Tibial artery (tissue), 4 donors: ENCODE data around the gene TGM2.

Experiments used
- DNase-seq, 2 donors: peaks; one replicate each; pipeline ENCODE4 v3.0.0-alpha.2; 2019
- H3K27ac ChIP-seq, 2 donors: fragments of 200-600 bp; sonication (generic) in 1 of 2; 1 replicate in 1 of 2; 2 replicates in 1 of 2; pipeline ENCODE4 v1.5.1; 2018 to 2019; ENCODE audit warnings: mild to moderate bottlenecking in 1 of 2
- H3K27me3 ChIP-seq, 2 donors: fragments of 200-600 bp; sonication (generic) in 1 of 2; one replicate each; pipeline versions ENCODE4 v1.5.1 to v1.6.0; 2016 to 2019
- H3K36me3 ChIP-seq, 3 donors: fragments of 200-600 bp; sonication (generic) in 2 of 3; one replicate each; pipeline ENCODE4 v1.5.1; 2016 to 2019; ENCODE audit warnings: mild to moderate bottlenecking in 2 of 3
- H3K4me1 ChIP-seq, 4 donors: fragments of 200-600 bp; sonication (generic) in 2 of 4; 1 replicate in 3 of 4; 2 replicates in 1 of 4; pipeline ENCODE4 v1.5.1; 2016 to 2019
- H3K4me3 ChIP-seq, 2 donors: fragments of 200-600 bp; sonication (generic) in 1 of 2; 1 replicate in 1 of 2; 2 replicates in 1 of 2; pipeline ENCODE4 v1.5.1; 2018 to 2019; ENCODE audit warnings: mild to moderate bottlenecking in 2 of 2
- H3K9me3 ChIP-seq, 3 donors: fragments of 200-600 bp; sonication (generic) in 1 of 3; one replicate each; pipeline ENCODE4 v1.5.1; 2016 to 2019
- CTCF ChIP-seq, 2 experiments: fragments of 200-600 bp in 1 of 2; fragments of 450-650 bp in 1 of 2; IDR thresholded peaks; one replicate each; pipeline ENCODE4 v1.5.1; 2017 to 2019; ENCODE audit warnings: antibody characterized with exemption in 2 of 2, mild to moderate bottlenecking in 1 of 2, moderate library complexity in 1 of 2
- intact Hi-C: fragments of 100-400 bp; cut with DNase I; formaldehyde crosslinking; loops from one replicate; pipeline ENCODE4 v1.15.0; 2023; ENCODE audit warnings: low total_unique reads

Gene TGM2

GRCh38 chr20:38146156-38146555, 18.9 kb downstream of the TGM2 start:
- H3K4me1 ChIP-seq = peaks cover 10 to 54% (median 41%) of the 10 kb centered on the region in 4 donors
- peaks cover 67 to 76% (median 69%) of the 10 kb centered on the region in 3 donors for H3K36me3 ChIP-seq
- no peaks in the 10 kb centered on the region for H3K27me3 ChIP-seq
- no peak for TF ChIP-seq CTCF (IDR thresholded peaks at IDR 0.05)
- no peaks in the 10 kb centered on the region for H3K9me3 ChIP-seq
- intact Hi-C loops = no loop called here
- no peak for DNase-seq
- no peak overlapping the region for H3K4me3 ChIP-seq
- H3K27ac ChIP-seq = peak overlapping the region; percentile 53 to 84

DNA sequence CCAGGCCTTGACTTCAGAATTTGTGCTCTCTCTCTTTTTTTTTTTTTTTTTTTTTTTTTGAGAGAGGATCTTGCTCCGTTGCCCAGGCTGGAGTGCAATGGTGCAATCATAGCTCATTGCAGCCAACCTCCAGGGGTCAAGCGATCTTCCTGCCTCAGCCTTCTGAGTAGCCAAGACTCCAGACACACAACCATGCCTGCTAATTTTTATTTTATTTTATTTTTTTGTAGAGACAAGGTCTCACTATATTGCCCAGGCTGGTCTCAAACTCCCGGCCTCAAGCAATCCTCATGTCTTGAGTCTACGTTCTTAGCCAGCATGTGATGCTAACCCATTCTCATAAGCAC, 19.4 kb downstream of the TGM2 start:
- intact Hi-C loops = no loop called here
- TF ChIP-seq CTCF (IDR thresholded peaks at IDR 0.05) = no peak
- Histone ChIP-seq H3K4me1 (peaks cover 10 to 49% (median 38%) of the 10 kb centered on the region in 4 donors), H3K9me3 (no peaks in the 10 kb centered on the region), H3K27ac (peak overlapping the region; percentile 84 to 87), H3K36me3 (peaks cover 67 to 76% (median 69%) of the 10 kb centered on the region in 3 donors), H3K4me3 (no peak overlapping the region), H3K27me3 (no peaks in the 10 kb centered on the region)
- DNase-seq = no peak

- no peaks in the 10 kb centered on the region for H3K27me3 ChIP-seq
- intact Hi-C loops = no loop called here
- peaks cover 66 to 76% (median 69%) of the 10 kb centered on the region in 3 donors for H3K36me3 ChIP-seq
- peak overlapping the region; percentile 84 to 87 for H3K27ac ChIP-seq
- H3K4me1 ChIP-seq = peaks cover 10 to 44% (median 36%) of the 10 kb centered on the region in 4 donors
- no peak overlapping the region for H3K4me3 ChIP-seq
- no peaks in the 10 kb centered on the region for H3K9me3 ChIP-seq
- no peak for DNase-seq
- no peak for TF ChIP-seq CTCF (IDR thresholded peaks at IDR 0.05)
Measured at GRCh38 chr20:38144974-38145728, 19.9 kb downstream of the TGM2 start.

GRCh38 chr20:38144598-38144973, 20.5 kb downstream of the TGM2 start:
- intact Hi-C loops = no loop called here
- peaks cover 66 to 77% (median 69%) of the 10 kb centered on the region in 3 donors for H3K36me3 ChIP-seq
- H3K4me3 ChIP-seq = no peak overlapping the region
- TF ChIP-seq CTCF (IDR thresholded peaks at IDR 0.05) = no peak
- H3K4me1 ChIP-seq = peaks cover 10 to 40% (median 33%) of the 10 kb centered on the region in 4 donors
- H3K9me3 ChIP-seq = no peaks in the 10 kb centered on the region
- no peak for DNase-seq
- no peaks in the 10 kb centered on the region for H3K27me3 ChIP-seq
- H3K27ac ChIP-seq = peak overlapping the region; percentile 84 to 87

- no peak for TF ChIP-seq CTCF (IDR thresholded peaks at IDR 0.05)
- H3K27ac ChIP-seq = peak overlapping the region; percentile 84 to 87
- peak; percentile 74 to 93 for DNase-seq
- no peaks in the 10 kb centered on the region for H3K27me3 ChIP-seq
- H3K36me3 ChIP-seq = peaks cover 67 to 78% (median 72%) of the 10 kb centered on the region in 3 donors
- no peaks in the 10 kb centered on the region for H3K9me3 ChIP-seq
- peaks cover 10 to 40% (median 32%) of the 10 kb centered on the region in 4 donors for H3K4me1 ChIP-seq
- no peak overlapping the region for H3K4me3 ChIP-seq
- intact Hi-C loops = no loop called here
Measured at GRCh38 chr20:38143646-38144554, 21.2 kb downstream of the TGM2 start.
